Common myeloid progenitor, CD34-positive (primary cell): ENCODE results near the gene SYNGR4. TPM values are rescaled to one million over a fixed set of nuclear protein-coding genes. Genes with fewer than 3 reads are reported as not detected.
A peak's percentile ranks its signal among the peaks of the same experiment; 100 is the strongest.
"Not testable (repeated sequence)": the region's sequence is repeated elsewhere in the genome, so short reads cannot be mapped to it uniquely, and the experiment has no call there.

ENCODE experiments used
- CTCF ChIA-PET: fragments of 350-600 bp; sonication (Branson Sonifier 250); formaldehyde crosslinking; loops from one replicate; lab custom pipeline; 2021; ENCODE audit warnings: antibody characterized with exemption; lab: Charles Lee
- POLR2A ChIA-PET: fragments of 350-600 bp; sonication (Branson Sonifier 250); formaldehyde crosslinking; loops from one replicate; lab custom pipeline; 2021; ENCODE audit warnings: antibody characterized with exemption; lab: Charles Lee
- DNase-seq, 3 donors: peaks; one replicate each; pipeline versions ENCODE4 v3.0.0 to v3.0.0-alpha.2; 2013
- H3K27ac ChIP-seq, 2 experiments: 1 replicate in 1 of 2; 2 replicates in 1 of 2; pipeline ENCODE4 v1.7.0; 2013; ENCODE audit warnings: inconsistent platforms in 2 of 2, low read length in 2 of 2, mild to moderate bottlenecking in 2 of 2, low read depth in 1 of 2, moderate library complexity in 1 of 2; ENCODE audit not compliant: severe bottlenecking in 2 of 2, insufficient read depth in 1 of 2, poor library complexity in 1 of 2
- H3K27me3 ChIP-seq, 5 experiments: replicated peaks in 2 of 5; 1 replicate in 3 of 5; 2 replicates in 2 of 5; pipeline versions ENCODE4 v1.6.1 to v1.7.0; 2013; ENCODE audit warnings: low read length in 4 of 5, mild to moderate bottlenecking in 2 of 5, moderate library complexity in 2 of 5, inconsistent platforms in 1 of 5; ENCODE audit not compliant: insufficient read depth in 5 of 5, control insufficient read depth in 4 of 5
- H3K36me3 ChIP-seq, 4 experiments: 1 replicate in 2 of 4; 2 replicates in 2 of 4; pipeline versions ENCODE4 v1.6.1 to v1.7.0; 2013; ENCODE audit warnings: low read length in 3 of 4, control low read depth in 1 of 4, mild to moderate bottlenecking in 1 of 4; ENCODE audit not compliant: control insufficient read depth in 4 of 4, insufficient read depth in 4 of 4
- H3K4me1 ChIP-seq, 4 experiments: 1 replicate in 3 of 4; 2 replicates in 1 of 4; pipeline versions ENCODE4 v1.6.1 to v1.7.1; 2013; ENCODE audit warnings: low read length in 3 of 4, mild to moderate bottlenecking in 3 of 4, control low read depth in 1 of 4, inconsistent platforms in 1 of 4, moderate library complexity in 1 of 4; ENCODE audit not compliant: control insufficient read depth in 4 of 4, insufficient read depth in 4 of 4; ENCODE audit errors: control extremely low read depth in 1 of 4
- H3K4me3 ChIP-seq, 7 experiments: 1 replicate in 4 of 7; 2 replicates in 3 of 7; pipeline versions ENCODE4 v1.5.1 to v1.7.0; 2013; ENCODE audit warnings: mild to moderate bottlenecking in 7 of 7, low read length in 6 of 7, moderate library complexity in 6 of 7, inconsistent platforms in 2 of 7, low read depth in 2 of 7, control low read depth in 1 of 7; ENCODE audit not compliant: insufficient read depth in 4 of 7, control insufficient read depth in 1 of 7; ENCODE audit errors: extremely low read depth in 1 of 7
- H3K9me3 ChIP-seq, 5 experiments: 1 replicate in 4 of 5; 2 replicates in 1 of 5; pipeline versions ENCODE4 v1.6.1 to v1.7.1; 2013; ENCODE audit warnings: low read length in 4 of 5, mild to moderate bottlenecking in 2 of 5, inconsistent platforms in 1 of 5, low read depth in 1 of 5, moderate library complexity in 1 of 5; ENCODE audit not compliant: control insufficient read depth in 4 of 5, insufficient read depth in 2 of 5; ENCODE audit errors: control extremely low read depth in 1 of 5
- WGBS: methylation state at CpG from one replicate; pipeline ENCODE4 v1.1.5; 2013; ENCODE audit not compliant: insufficient coverage; 5-methylcytosine and 5-hydroxymethylcytosine counted together
- polyA plus RNA-seq: library from polyadenylated mRNA; unstranded; fragments of 120-200 nt; gene quantifications from one replicate; pipeline ENCODE4 v1.2.1, GENCODE V29; 2013

The SYNGR4 gene
- polyA plus RNA-seq: 0.05 TPM

DNA sequence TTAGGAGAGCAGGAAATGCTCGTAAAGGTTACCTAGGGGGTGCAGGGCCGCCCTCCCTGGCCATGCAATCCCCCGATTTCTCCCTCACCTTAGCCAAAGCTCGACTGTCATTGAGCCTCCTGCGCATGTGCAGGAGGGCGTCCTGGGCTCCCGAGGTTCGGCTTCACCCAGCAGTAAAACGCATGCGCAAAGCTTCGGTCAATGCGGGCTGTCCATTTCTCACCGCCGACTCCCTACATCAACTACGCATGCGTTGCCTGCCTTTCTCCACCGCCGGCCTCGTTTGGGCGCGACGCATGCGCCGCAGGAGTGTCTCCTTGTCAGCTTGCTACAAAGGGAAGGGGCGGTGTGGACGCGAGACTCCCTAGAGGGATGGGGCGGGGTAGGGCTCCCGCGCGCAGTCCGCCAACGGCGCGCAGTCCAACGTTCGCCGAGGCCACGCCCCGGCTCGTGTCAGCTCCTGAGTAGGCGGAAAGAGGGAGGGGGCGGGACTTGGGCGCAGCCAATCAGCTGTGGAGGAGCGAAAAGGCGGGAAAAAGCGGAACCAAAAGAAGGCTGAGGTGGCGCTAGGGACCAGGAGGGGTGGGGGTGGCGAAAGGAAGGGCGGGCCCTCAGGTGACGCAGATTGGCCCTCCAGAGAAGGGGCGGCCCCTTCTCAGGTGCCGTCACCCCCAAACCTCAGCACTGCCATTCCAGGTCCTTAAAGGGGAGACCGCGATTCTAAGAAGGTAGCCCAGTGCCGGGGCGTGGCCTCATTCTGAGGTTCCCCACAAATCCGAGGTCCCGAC lies at the start of gene SYNGR4, which contains the start of gene TMEM143:
SYNGR4 (plus strand) TSS at position 558 of the 788 bp plus-strand sequence. CDS start 1,476 bp downstream, outside the sequence.
TMEM143 (minus strand) TSS at position 131 of the 788 bp plus-strand sequence; CDS start at position 111, 20 bp downstream.
- Histone ChIP-seq H3K27ac (peak within 1 kb of the TSS; percentile 66 to 92), H3K4me1 (peaks cover 0 to 17% (median 13%) of the 10 kb centered on the region in 4 experiments), H3K36me3 (no peaks in the 10 kb centered on the region), H3K4me3 (peak within 1 kb of the TSS; percentile 28 to 85 (median 75)), H3K9me3 (no peaks in the 10 kb centered on the region), H3K27me3 (no peaks in the 10 kb centered on the region)
- under 1% methylated on average over 38 of the region's 59 CpGs for WGBS
- ChIA-PET CTCF (interaction anchor here (0.7 to 3.1 kb wide), 8 partner anchors 10 to 162 kb away, joined by 3 to 14 read pairs (median 4); partner anchors contain the start of gene KDELR1), POLR2A (interaction anchor here (0.6 to 0.7 kb wide), 4 partner anchors 38 to 1050 kb away, joined by 3 to 7 read pairs (median 4); no protein-coding TSS in a partner anchor)
- DNase-seq: peak; percentile 100

DNA sequence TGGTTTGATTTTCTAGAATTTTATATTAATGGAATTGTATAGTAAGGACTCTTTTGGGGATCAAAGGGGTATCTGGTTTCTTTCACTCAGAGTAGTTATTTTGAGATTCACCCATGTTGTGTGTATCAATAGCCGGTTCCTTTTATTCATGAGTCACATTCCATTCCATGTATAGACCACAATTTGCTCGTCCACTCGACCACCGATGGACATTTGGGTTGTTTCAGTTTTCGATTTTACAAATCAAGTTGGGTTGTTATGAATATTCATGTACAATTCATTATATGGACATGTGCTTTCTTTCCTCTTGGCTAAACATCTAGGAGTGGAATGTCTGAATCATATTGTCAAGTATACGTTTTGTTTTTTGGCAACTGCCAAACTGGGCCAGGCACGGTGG lies 48.5 kb upstream of the SYNGR4 start:
- no peak for DNase-seq
- Histone ChIP-seq H3K27me3 (no peaks in the 10 kb centered on the region), H3K4me1 (peaks cover 0 to 11% (median 10%) of the 10 kb centered on the region in 4 experiments), H3K27ac (no peak overlapping the region), H3K4me3 (no peak overlapping the region), H3K36me3 (no peaks in the 10 kb centered on the region), H3K9me3 (no peaks in the 10 kb centered on the region)
- ChIA-PET CTCF (interaction anchor here (16.4 kb wide), 1 partner anchor 20 kb away, joined by 286 read pairs; no protein-coding TSS in a partner anchor), POLR2A (interaction anchor here (0.9 kb wide), 1 partner anchor 18 kb away, joined by 4 read pairs; no protein-coding TSS in a partner anchor)
- 80% methylated on average over 1 of the region's 7 CpGs for WGBS

- WGBS: 100% methylated on average over 1 of the region's 9 CpGs
- H3K4me1 ChIP-seq: peaks cover 5 to 26% (median 24%) of the 10 kb centered on the region in 4 experiments
Measured at GRCh38 chr19:48317708-48317960, 46.5 kb upstream of the SYNGR4 start.

DNA sequence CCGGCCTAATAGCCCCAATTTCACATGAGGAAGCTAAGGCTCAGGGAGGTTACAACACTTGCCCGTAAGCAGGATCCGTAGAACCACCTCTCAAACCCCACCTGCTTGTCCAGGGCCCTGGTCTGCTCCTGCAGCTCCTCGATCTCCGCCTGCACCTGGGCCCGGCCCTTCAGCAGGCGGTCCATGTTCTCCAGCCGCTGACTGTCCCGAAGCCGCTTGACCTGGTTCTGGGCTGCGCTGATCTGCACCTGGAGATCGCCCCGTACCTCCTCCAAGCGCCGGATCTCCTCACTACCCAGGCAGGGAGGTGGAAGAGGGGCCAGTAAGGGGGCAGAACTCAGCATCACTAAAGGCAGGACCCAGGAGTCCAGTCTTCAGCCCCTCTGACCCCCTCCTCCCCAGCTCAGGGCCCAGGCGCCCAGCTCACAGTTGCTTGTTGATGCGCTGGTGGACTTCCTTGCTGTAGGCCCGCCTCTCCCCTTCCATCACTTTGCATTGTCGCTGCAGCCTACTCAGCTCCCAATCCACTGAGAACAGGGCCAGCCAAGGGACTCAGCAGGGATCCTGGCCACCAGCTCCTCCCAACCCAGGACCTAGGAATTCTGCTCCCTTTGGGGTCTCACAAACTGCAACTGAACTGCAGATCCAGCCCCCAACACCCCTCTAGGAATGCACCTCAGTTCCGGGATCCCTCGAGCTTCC lies 45.7 kb upstream of the SYNGR4 start:
- Histone ChIP-seq H3K36me3 (no peaks in the 10 kb centered on the region), H3K4me3 (no peak overlapping the region), H3K27ac (no peak overlapping the region), H3K9me3 (no peaks in the 10 kb centered on the region), H3K27me3 (no peaks in the 10 kb centered on the region), H3K4me1 (peaks cover 7 to 33% (median 30%) of the 10 kb centered on the region in 4 experiments)
- WGBS: 96% methylated on average over 16 of the region's 21 CpGs
- DNase-seq: no peak
- POLR2A ChIA-PET: interaction anchor here (6.6 kb wide), 1 partner anchor 14 kb away, joined by 85 read pairs; no protein-coding TSS in a partner anchor
- CTCF ChIA-PET: interaction anchor here (0.7 to 16.4 kb wide), 5 partner anchors 9 to 266 kb away, joined by 3 to 286 read pairs (median 4); no protein-coding TSS in a partner anchor

More at GRCh38 chr19:48317708-48317960, 46.5 kb upstream of the SYNGR4 start:
- not testable (repeated sequence) for DNase-seq, H3K9me3 ChIP-seq, H3K27ac ChIP-seq, H3K27me3 ChIP-seq, H3K4me3 ChIP-seq, H3K36me3 ChIP-seq
- CTCF ChIA-PET: interaction anchor here (0.7 to 16.4 kb wide), 5 partner anchors 18 to 267 kb away, joined by 3 to 286 read pairs (median 4); no protein-coding TSS in a partner anchor
- POLR2A ChIA-PET: interaction anchor here (6.6 kb wide), 1 partner anchor 15 kb away, joined by 85 read pairs; no protein-coding TSS in a partner anchor

DNA sequence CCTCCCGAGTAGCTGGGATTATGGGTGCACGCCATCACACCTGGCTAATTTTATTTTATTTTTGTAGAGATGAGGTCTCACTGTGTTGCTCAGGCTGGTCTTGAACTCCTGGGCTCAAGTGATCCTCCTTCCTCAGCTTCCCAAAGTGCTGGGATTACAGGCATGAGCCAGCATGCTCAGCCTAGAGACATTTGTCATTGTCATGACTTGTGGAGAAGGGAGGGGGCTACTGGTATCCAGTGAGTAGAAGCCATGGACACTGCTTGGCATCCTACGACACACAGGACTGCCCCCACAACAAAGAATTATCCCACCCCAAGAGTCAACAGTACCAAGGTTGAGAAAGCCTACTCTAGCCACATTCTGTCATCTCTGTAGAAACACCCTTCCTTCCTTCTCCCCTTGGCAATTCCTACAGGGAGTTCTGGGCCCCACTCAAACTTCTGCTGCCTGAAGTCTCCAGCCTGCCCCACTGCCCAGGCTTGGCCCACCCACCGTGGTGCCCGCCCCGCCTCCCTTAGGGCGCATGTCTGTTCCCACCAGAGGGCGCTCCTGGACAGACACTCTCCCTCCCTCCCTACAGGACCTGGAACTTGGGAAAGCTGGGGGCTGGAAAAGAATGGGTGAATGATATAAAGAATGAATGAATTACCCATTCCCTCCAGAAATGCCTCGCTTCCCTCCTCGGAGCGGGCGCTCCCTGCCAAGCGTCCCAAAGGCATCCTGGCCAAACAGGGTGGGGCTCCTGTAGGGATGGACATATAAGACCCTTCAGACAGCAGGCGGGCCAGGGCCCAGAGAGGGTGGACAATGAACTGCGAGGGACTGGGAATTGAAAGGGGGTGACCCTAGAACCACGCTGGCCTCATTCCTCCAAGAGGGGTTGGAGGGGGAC lies 44.3 kb upstream of the SYNGR4 start:
- ChIA-PET CTCF (interaction anchor here (1.5 to 16.4 kb wide), 2 partner anchors 15 to 44 kb away, joined by 5 to 286 read pairs; partner anchors contain the start of genes SYNGR4 and TMEM143), POLR2A (interaction anchor here (0.6 to 6.6 kb wide), 3 partner anchors 13 to 126 kb away, joined by 3 to 85 read pairs (median 3); partner anchors contain the start of gene GRWD1)
- H3K36me3 ChIP-seq: no peaks in the 10 kb centered on the region
- H3K9me3 ChIP-seq: no peaks in the 10 kb centered on the region
- peak; percentile 66 to 71 (median 67) for DNase-seq
- H3K4me1 ChIP-seq: peaks cover 9 to 47% (median 41%) of the 10 kb centered on the region in 4 experiments
- 29% methylated on average over 6 of the region's 16 CpGs for WGBS
- H3K27ac ChIP-seq: peak overlapping the region in 1 of 2 experiments; percentile 43
- H3K27me3 ChIP-seq: no peaks in the 10 kb centered on the region
- peak overlapping the region in 2 of 7 experiments; percentile 11 to 35 for H3K4me3 ChIP-seq

DNA sequence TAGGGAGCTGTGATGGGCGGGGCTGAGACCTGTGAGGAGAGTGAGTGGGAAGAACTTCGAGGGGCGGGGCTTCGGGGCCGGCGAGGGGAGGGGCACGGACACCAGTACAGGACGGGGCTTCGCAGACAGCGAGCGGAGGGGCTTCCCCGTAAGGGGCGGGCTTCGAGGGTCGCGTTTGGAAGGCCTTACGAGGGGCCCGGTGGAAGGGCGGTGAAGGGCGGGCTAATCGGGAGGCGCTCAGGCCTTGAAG lies 42.9 kb upstream of the SYNGR4 start:
- peak overlapping the region; percentile 48 to 89 (median 74) for H3K4me3 ChIP-seq
- WGBS: 0% methylated on average over 22 of the region's 22 CpGs
- peaks cover 9 to 58% (median 52%) of the 10 kb centered on the region in 4 experiments for H3K4me1 ChIP-seq
- H3K36me3 ChIP-seq: no peaks in the 10 kb centered on the region
- POLR2A ChIA-PET: interaction anchor here (0.7 to 6.6 kb wide), 3 partner anchors 12 to 403 kb away, joined by 3 to 85 read pairs (median 4); no protein-coding TSS in a partner anchor
- no peaks in the 10 kb centered on the region for H3K27me3 ChIP-seq
- H3K27ac ChIP-seq: peak overlapping the region; percentile 94 to 98
- H3K9me3 ChIP-seq: no peaks in the 10 kb centered on the region
- CTCF ChIA-PET: interaction anchor here (0.7 to 16.4 kb wide), 4 partner anchors 14 to 168 kb away, joined by 3 to 286 read pairs (median 4); partner anchors contain the start of gene KDELR1
- DNase-seq: peak; percentile 95 to 98 (median 98)
